BLaER1 treated with 17β-estradiol and CSF1 and Interleukin-3, amounts not matched to agents 10 nM and 100 nM (cell line): ENCODE measurements around the gene CD2.
A peak's percentile ranks its signal among the peaks of the same experiment; 100 is the strongest.

ENCODE experiments used
- H3K27ac ChIP-seq, 11 experiments: shearing (Covaris generic); formaldehyde crosslinking; 2 replicates each; pipeline ENCODE4 v1.8.1; 2022
- H3K27me3 ChIP-seq, 11 experiments: shearing (Covaris generic); formaldehyde crosslinking; 2 replicates each; pipeline ENCODE4 v1.8.1; 2022
- H3K36me3 ChIP-seq, 11 experiments: shearing (Covaris generic); formaldehyde crosslinking; 2 replicates each; pipeline ENCODE4 v1.8.1; 2022
- H3K4me1 ChIP-seq, 10 experiments: shearing (Covaris generic); formaldehyde crosslinking; 2 replicates each; pipeline ENCODE4 v1.8.1; 2022
- H3K4me2 ChIP-seq, 11 experiments: shearing (Covaris generic); formaldehyde crosslinking; 2 replicates each; pipeline ENCODE4 v1.8.1; 2022
- H3K4me3 ChIP-seq, 10 experiments: shearing (Covaris generic); formaldehyde crosslinking; 2 replicates each; pipeline ENCODE4 v1.8.1; 2022
- H3K9ac ChIP-seq, 11 experiments: shearing (Covaris generic); formaldehyde crosslinking; 2 replicates each; pipeline ENCODE4 v1.8.1; 2022
- H3K9me3 ChIP-seq, 11 experiments: shearing (Covaris generic); formaldehyde crosslinking; replicated peaks in 1 of 11; 2 replicates each; pipeline ENCODE4 v1.8.1; 2022
- H4K20me1 ChIP-seq, 11 experiments: shearing (Covaris generic); formaldehyde crosslinking; 2 replicates each; pipeline ENCODE4 v1.8.1; 2022
- Cebpa-rat ChIP-seq, 11 experiments: shearing (Covaris generic); IDR thresholded peaks; 2 replicates each; pipeline ENCODE4 v1.8.1; 2022

CD2 gene

GRCh38 chr1:116726872-116727820 is 27.1 kb upstream of the CD2 start:
- H3K36me3 ChIP-seq, result no peaks in the 10 kb centered on the region
- H3K27me3 ChIP-seq, result no peaks in the 10 kb centered on the region
- peaks cover 0 to 17% (median 2%) of the 10 kb centered on the region in 10 experiments; a peak in 7 of 20 replicates for H3K4me1 ChIP-seq
- no peak for TF ChIP-seq Cebpa-rat (IDR thresholded peaks at IDR 0.05)
- peak overlapping the region in 4 of 11 experiments; percentile 11 to 47 (median 33); a peak in 7 of 22 replicates for H3K4me2 ChIP-seq
- H3K4me3 ChIP-seq, result no peak overlapping the region
- H3K9me3 ChIP-seq, result no peaks in the 10 kb centered on the region
- no peak overlapping the region for H3K9ac ChIP-seq
- H3K27ac ChIP-seq, result no peak overlapping the region
- H4K20me1 ChIP-seq, result no peaks in the 10 kb centered on the region

GRCh38 chr1:116731439-116731838 is 22.8 kb upstream of the CD2 start:
- Histone ChIP-seq H3K9me3 (no peaks in the 10 kb centered on the region), H3K9ac (no peak overlapping the region), H3K4me1 (peaks cover 0 to 15% (median 2%) of the 10 kb centered on the region in 10 experiments; a peak in 7 of 20 replicates), H3K4me2 (no peak overlapping the region), H3K27me3 (no peaks in the 10 kb centered on the region), H4K20me1 (no peaks in the 10 kb centered on the region), H3K27ac (no peak overlapping the region), H3K36me3 (no peaks in the 10 kb centered on the region), H3K4me3 (no peak overlapping the region)
- TF ChIP-seq Cebpa-rat (IDR thresholded peaks at IDR 0.05), result no peak

- no peaks in the 10 kb centered on the region for H3K9me3 ChIP-seq
- no peak overlapping the region for H3K4me3 ChIP-seq
- no peak overlapping the region for H3K27ac ChIP-seq
- no peaks in the 10 kb centered on the region for H3K27me3 ChIP-seq
- no peak overlapping the region for H3K4me2 ChIP-seq
- peaks cover 0 to 6% (median 3%) of the 10 kb centered on the region in 10 experiments; a peak in 12 of 20 replicates for H3K4me1 ChIP-seq
- H4K20me1 ChIP-seq, result no peaks in the 10 kb centered on the region
- no peak overlapping the region for H3K9ac ChIP-seq
- H3K36me3 ChIP-seq, result no peaks in the 10 kb centered on the region
- no peak for TF ChIP-seq Cebpa-rat (IDR thresholded peaks at IDR 0.05)
Measured at GRCh38 chr1:116732726-116733125, 21.5 kb upstream of the CD2 start.

- peak overlapping the region in 1 of 11 experiments; percentile 20; a peak in 1 of 22 replicates for H3K4me2 ChIP-seq
- H3K27ac ChIP-seq, result no peak overlapping the region
- H3K9ac ChIP-seq, result no peak overlapping the region
- H4K20me1 ChIP-seq, result no peaks in the 10 kb centered on the region
- no peak for TF ChIP-seq Cebpa-rat (IDR thresholded peaks at IDR 0.05)
- no peaks in the 10 kb centered on the region for H3K36me3 ChIP-seq
- peaks cover 8 to 14% (median 12%) of the 10 kb centered on the region in 10 experiments; a peak in 18 of 20 replicates for H3K4me1 ChIP-seq
- H3K9me3 ChIP-seq, result no peaks in the 10 kb centered on the region
- no peak overlapping the region for H3K4me3 ChIP-seq
- H3K27me3 ChIP-seq, result no peaks in the 10 kb centered on the region
Measured at GRCh38 chr1:116733476-116734365, 20.5 kb upstream of the CD2 start.

GRCh38 chr1:116735246-116735645 is 19.0 kb upstream of the CD2 start:
- no peak for TF ChIP-seq Cebpa-rat (IDR thresholded peaks at IDR 0.05)
- no peaks in the 10 kb centered on the region for H3K27me3 ChIP-seq
- no peak overlapping the region for H3K9ac ChIP-seq
- no peak overlapping the region for H3K27ac ChIP-seq
- H3K36me3 ChIP-seq, result no peaks in the 10 kb centered on the region
- H3K4me1 ChIP-seq, result peaks cover 14 to 29% (median 23%) of the 10 kb centered on the region in 10 experiments; a peak in 19 of 20 replicates
- H3K4me2 ChIP-seq, result no peak overlapping the region
- 0 out of 22 replicates have a peak, but pooled peaks cover 0 to under 1% (median 0%) of the 10 kb centered on the region in 11 experiments for H3K9me3 ChIP-seq
- H3K4me3 ChIP-seq, result no peak overlapping the region
- H4K20me1 ChIP-seq, result no peaks in the 10 kb centered on the region

GRCh38 chr1:116737020-116737854 is 17.0 kb upstream of the CD2 start:
- no peaks in the 10 kb centered on the region for H4K20me1 ChIP-seq
- peak overlapping the region in 2 of 11 experiments; percentile 60 to 75; a peak in 3 of 22 replicates for H3K4me2 ChIP-seq
- peaks cover 23 to 44% (median 35%) of the 10 kb centered on the region in 10 experiments for H3K4me1 ChIP-seq
- H3K4me3 ChIP-seq, result no peak overlapping the region
- H3K27me3 ChIP-seq, result no peaks in the 10 kb centered on the region
- no peak overlapping the region for H3K9ac ChIP-seq
- H3K9me3 ChIP-seq, result peaks cover 10 to 20% (median 13%) of the 10 kb centered on the region in 11 experiments
- H3K27ac ChIP-seq, result 0 out of 22 replicates have a peak overlapping the region, but pooled peaks of 1 of the 11 experiments have one; percentile 31
- no peaks in the 10 kb centered on the region for H3K36me3 ChIP-seq
- TF ChIP-seq Cebpa-rat (IDR thresholded peaks at IDR 0.05), result no peak

- peak overlapping the region in 4 of 11 experiments; percentile 19 to 31 (median 24); a peak in 4 of 22 replicates for H3K27ac ChIP-seq
- TF ChIP-seq Cebpa-rat (IDR thresholded peaks at IDR 0.05), result no peak
- no peaks in the 10 kb centered on the region for H4K20me1 ChIP-seq
- H3K9ac ChIP-seq, result no peak overlapping the region
- H3K4me1 ChIP-seq, result peaks cover 23 to 44% (median 35%) of the 10 kb centered on the region in 10 experiments
- H3K4me2 ChIP-seq, result peak overlapping the region in 10 of 11 experiments; percentile 4 to 75 (median 42); a peak in 9 of 22 replicates
- H3K36me3 ChIP-seq, result peaks cover 0 to 2% (median 0%) of the 10 kb centered on the region in 11 experiments; a peak in 2 of 22 replicates
- H3K9me3 ChIP-seq, result peaks cover 16 to 27% (median 20%) of the 10 kb centered on the region in 11 experiments
- no peak overlapping the region for H3K4me3 ChIP-seq
- no peaks in the 10 kb centered on the region for H3K27me3 ChIP-seq
Measured at GRCh38 chr1:116737855-116738321, 16.3 kb upstream of the CD2 start.
